ENCODE measurements around the gene LMX1A. TPM values are rescaled to one million over a fixed set of nuclear protein-coding genes. Genes with fewer than 3 reads are reported as not detected.

Gene LMX1A
- total and polyA plus RNA-seq, 9 of the 15 experiments (the other 6 are each of a cell fraction or from before 2014, with no cell fraction given): not detected

DNA sequence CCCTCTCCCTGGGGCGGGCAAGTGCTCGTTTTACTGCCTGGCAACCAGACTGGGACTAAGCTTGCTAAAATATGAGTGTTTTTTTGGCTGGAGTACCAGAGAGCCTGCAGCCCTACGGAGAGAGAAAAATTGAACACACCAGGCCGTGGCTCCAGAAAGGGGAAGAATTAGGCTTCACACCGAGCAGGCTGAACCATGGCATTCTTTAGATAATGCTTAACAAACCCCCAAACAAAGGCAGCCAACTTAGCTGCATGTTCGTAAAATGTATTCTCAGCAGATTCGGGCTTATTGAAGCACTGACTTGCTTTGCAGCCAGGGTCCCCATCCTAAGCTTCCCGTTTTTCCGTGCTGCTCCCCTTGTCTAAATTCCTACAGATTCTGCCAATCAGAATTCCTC is 76.6 kb downstream of the LMX1A start:
- WGBS (ENCODE audit: insufficient coverage, low coverage, missing lambda C conversion rate): 0% methylated on average over 9 of the region's 9 CpGs
- Histone ChIP-seq H3K79me2 (ENCODE audit: control insufficient read depth, insufficient read depth, low read length) (no peaks in the 10 kb centered on the region), H3K9me1 (ENCODE audit: control insufficient read depth, insufficient read depth, low read length) (no peaks in the 10 kb centered on the region), H3K36me3 (ENCODE audit: control insufficient read depth, insufficient read depth, low read length) (no peaks in the 10 kb centered on the region), H3K9me3 (replicated peaks; ENCODE audit: control insufficient read depth, insufficient read depth, low read depth, low read length) (no peaks in the 10 kb centered on the region), H3K4me2 (ENCODE audit: insufficient read depth, low read length) (no peak overlapping the region), H4K20me1 (replicated peaks; ENCODE audit: control insufficient read depth, insufficient read depth, low read length) (no peaks in the 10 kb centered on the region), H3K27ac (ENCODE audit: extremely low read depth, low read depth, low read length) (no peak overlapping the region), H3K27me3 (ENCODE audit: control insufficient read depth in 2 of 2, insufficient read depth in 2 of 2, low read length in 2 of 2) (no peaks in the 10 kb centered on the region; a peak in 1 of 5 replicates), H3K9ac (ENCODE audit: insufficient read depth in 1 of 2, low read depth in 2 of 2, low read length in 2 of 2) (no peak overlapping the region), H3K4me1 (replicated peaks in 1 of 2; ENCODE audit: control insufficient read depth in 2 of 2, insufficient read depth in 2 of 2, low read length in 2 of 2) (no peaks in the 10 kb centered on the region), H2AFZ (ENCODE audit: low read depth, low read length) (no peak overlapping the region), H3K4me3 (no peak overlapping the region)
- DNase-seq (ENCODE audit: extremely low read depth in 1 of 4, low spot score in 3 of 4): no peak
- CTCF ChIA-PET (ENCODE audit: low intra/inter-chr PET ratio): no interaction called here
- POLR2A ChIA-PET: interaction anchor here (0.9 kb wide), 1 partner anchor 9 kb away, joined by 4 read pairs; no protein-coding TSS in a partner anchor
- no peak for ATAC-seq
- BruUV-seq (replicated peaks): no TSS peak
- intact Hi-C loops (cut with micrococcal nuclease): no loop called here
- TF ChIP-seq, protein P1, sequence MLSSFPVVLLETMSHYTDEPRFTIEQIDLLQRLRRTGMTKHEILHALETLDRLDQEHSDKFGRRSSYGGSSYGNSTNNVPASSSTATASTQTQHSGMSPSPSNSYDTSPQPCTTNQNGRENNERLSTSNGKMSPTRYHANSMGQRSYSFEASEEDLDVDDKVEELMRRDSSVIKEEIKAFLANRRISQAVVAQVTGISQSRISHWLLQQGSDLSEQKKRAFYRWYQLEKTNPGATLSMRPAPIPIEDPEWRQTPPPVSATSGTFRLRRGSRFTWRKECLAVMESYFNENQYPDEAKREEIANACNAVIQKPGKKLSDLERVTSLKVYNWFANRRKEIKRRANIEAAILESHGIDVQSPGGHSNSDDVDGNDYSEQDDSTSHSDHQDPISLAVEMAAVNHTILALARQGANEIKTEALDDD (IDR thresholded peaks at IDR 0.05): no peak
- TF ChIP-seq MAFG (tag; conservative IDR thresholded peaks at IDR 0.05): no peak
- FAIRE-seq: no peak
- in situ Hi-C loops (cut with MboI): no loop called here

DNA sequence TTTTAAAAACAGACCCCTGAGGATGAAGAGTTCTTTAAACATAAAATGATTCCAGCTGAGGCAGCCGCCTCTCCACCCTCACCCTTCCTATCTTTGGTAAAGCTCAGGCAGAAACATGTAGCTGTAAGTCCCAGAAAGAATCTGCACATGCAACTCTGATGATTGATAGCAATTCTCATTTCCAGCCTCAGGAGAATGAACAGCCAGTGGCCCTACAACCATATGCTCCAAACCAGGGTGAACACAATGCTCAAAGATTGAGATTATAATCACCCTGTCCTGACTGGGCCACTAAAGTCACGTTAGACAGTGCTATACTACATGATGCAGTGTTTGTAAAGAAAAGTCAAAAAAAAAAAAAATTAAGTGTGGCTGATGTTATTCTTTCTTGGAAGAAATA is 80.2 kb downstream of the LMX1A start:
- H3K4me2 ChIP-seq (ENCODE audit: insufficient read depth, low read length): no peak overlapping the region
- H2AFZ ChIP-seq (ENCODE audit: low read depth, low read length): no peak overlapping the region
- no peaks in the 10 kb centered on the region for H3K9me3 ChIP-seq (replicated peaks; ENCODE audit: control insufficient read depth, insufficient read depth, low read depth, low read length)
- no peaks in the 10 kb centered on the region for H3K4me1 ChIP-seq (replicated peaks in 1 of 2; ENCODE audit: control insufficient read depth in 2 of 2, insufficient read depth in 2 of 2, low read length in 2 of 2)
- no peak overlapping the region for H3K27ac ChIP-seq (ENCODE audit: extremely low read depth, low read depth, low read length)
- FAIRE-seq (no peak), DNase-seq (ENCODE audit: extremely low read depth in 1 of 4, low spot score in 3 of 4) (no peak), ATAC-seq (no peak)
- POLR2A ChIA-PET: no interaction called here
- H3K4me3 ChIP-seq: no peak overlapping the region
- no peaks in the 10 kb centered on the region for H3K36me3 ChIP-seq (ENCODE audit: control insufficient read depth, insufficient read depth, low read length)
- no peaks in the 10 kb centered on the region for H4K20me1 ChIP-seq (replicated peaks; ENCODE audit: control insufficient read depth, insufficient read depth, low read length)
- CTCF ChIA-PET (ENCODE audit: low intra/inter-chr PET ratio): no interaction called here
- H3K79me2 ChIP-seq (ENCODE audit: control insufficient read depth, insufficient read depth, low read length): no peaks in the 10 kb centered on the region
- WGBS (ENCODE audit: insufficient coverage, low coverage, missing lambda C conversion rate): 0% methylated on average over 2 of the region's 2 CpGs
- H3K9ac ChIP-seq (ENCODE audit: insufficient read depth in 1 of 2, low read depth in 2 of 2, low read length in 2 of 2): no peak overlapping the region
- intact Hi-C loops (cut with micrococcal nuclease) (no loop called here), in situ Hi-C loops (cut with MboI) (no loop called here)
- no peaks in the 10 kb centered on the region for H3K27me3 ChIP-seq (ENCODE audit: control insufficient read depth in 2 of 2, insufficient read depth in 2 of 2, low read length in 2 of 2)
- no peaks in the 10 kb centered on the region for H3K9me1 ChIP-seq (ENCODE audit: control insufficient read depth, insufficient read depth, low read length)
- BruUV-seq (replicated peaks): no TSS peak
- TF ChIP-seq ZNF445 (CRISPR knock-in tag; IDR thresholded peaks at IDR 0.05; ENCODE audit: low read depth) (no peak), MEF2D (tag; conservative IDR thresholded peaks at IDR 0.05; ENCODE audit: low read depth) (no peak), ZNF12 (CRISPR knock-in tag; IDR thresholded peaks at IDR 0.05) (no peak), POLR2AphosphoS5 (IDR thresholded peaks at IDR 0.05; ENCODE audit: control insufficient read depth, insufficient read depth, low read depth, low read length) (no peak), ZNF780A (CRISPR knock-in tag; IDR thresholded peaks at IDR 0.05) (no peak), CREBBP (IDR thresholded peaks at IDR 0.05; ENCODE audit: low read depth, low read length) (no peak), ZNF134 (CRISPR knock-in tag; conservative IDR thresholded peaks at IDR 0.05) (no peak), RAD51 (IDR thresholded peaks at IDR 0.05; ENCODE audit: borderline replicate concordance, low read depth) (no peak), EP400 (IDR thresholded peaks at IDR 0.05) (no peak), ARID2 (IDR thresholded peaks at IDR 0.05) (no peak)
- TF ChIP-seq, protein P2, sequence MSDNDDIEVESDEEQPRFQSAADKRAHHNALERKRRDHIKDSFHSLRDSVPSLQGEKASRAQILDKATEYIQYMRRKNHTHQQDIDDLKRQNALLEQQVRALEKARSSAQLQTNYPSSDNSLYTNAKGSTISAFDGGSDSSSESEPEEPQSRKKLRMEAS (CRISPR knock-in tag; IDR thresholded peaks at IDR 0.05): no peak
- TF ChIP-seq, protein P3, sequence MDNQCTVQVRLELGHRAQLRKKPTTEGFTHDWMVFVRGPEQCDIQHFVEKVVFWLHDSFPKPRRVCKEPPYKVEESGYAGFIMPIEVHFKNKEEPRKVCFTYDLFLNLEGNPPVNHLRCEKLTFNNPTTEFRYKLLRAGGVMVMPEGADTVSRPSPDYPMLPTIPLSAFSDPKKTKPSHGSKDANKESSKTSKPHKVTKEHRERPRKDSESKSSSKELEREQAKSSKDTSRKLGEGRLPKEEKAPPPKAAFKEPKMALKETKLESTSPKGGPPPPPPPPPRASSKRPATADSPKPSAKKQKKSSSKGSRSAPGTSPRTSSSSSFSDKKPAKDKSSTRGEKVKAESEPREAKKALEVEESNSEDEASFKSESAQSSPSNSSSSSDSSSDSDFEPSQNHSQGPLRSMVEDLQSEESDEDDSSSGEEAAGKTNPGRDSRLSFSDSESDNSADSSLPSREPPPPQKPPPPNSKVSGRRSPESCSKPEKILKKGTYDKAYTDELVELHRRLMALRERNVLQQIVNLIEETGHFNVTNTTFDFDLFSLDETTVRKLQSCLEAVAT (IDR thresholded peaks at IDR 0.05): no peak
- TF ChIP-seq, protein P4, sequence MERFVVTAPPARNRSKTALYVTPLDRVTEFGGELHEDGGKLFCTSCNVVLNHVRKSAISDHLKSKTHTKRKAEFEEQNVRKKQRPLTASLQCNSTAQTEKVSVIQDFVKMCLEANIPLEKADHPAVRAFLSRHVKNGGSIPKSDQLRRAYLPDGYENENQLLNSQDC (CRISPR knock-in tag; IDR thresholded peaks at IDR 0.05): no peak
